CD14-positive monocyte (primary cell): Measurements from ENCODE around the gene MRPL32. TPM values are rescaled to one million over a fixed set of nuclear protein-coding genes. Genes with fewer than 3 reads are reported as not detected.

ENCODE experiments used
- DNase-seq, 3 donors: peaks; one replicate each; pipeline ENCODE4 v3.0.0-alpha.2; 2011 to 2022
- H2AFZ ChIP-seq: 2 replicates; pipeline ENCODE4 v1.6.0; 2012; ENCODE audit warnings: mild to moderate bottlenecking, low read depth, low read length, inconsistent platforms; ENCODE audit not compliant: insufficient read depth, poor library complexity, severe bottlenecking
- H3K27ac ChIP-seq, 2 donors: 1 replicate in 1 of 2; 2 replicates in 1 of 2; pipeline ENCODE4 v1.5.1; 2012 to 2013; ENCODE audit warnings: low read length in 2 of 2, control low read depth in 1 of 2, inconsistent platforms in 1 of 2, low read depth in 1 of 2, mild to moderate bottlenecking in 1 of 2
- H3K27me3 ChIP-seq, 2 donors: one replicate each; pipeline versions ENCODE4 v1.6.0 to v1.6.1; 2011 to 2013; ENCODE audit warnings: low read length in 2 of 2; ENCODE audit not compliant: control insufficient read depth in 2 of 2, insufficient read depth in 2 of 2
- H3K36me3 ChIP-seq, 2 donors: replicated peaks in 1 of 2; 1 replicate in 1 of 2; 2 replicates in 1 of 2; pipeline versions ENCODE4 v1.5.1 to v1.6.1; 2012 to 2013; ENCODE audit warnings: low read length in 2 of 2, control low read depth in 1 of 2, inconsistent platforms in 1 of 2, mild to moderate bottlenecking in 1 of 2; ENCODE audit not compliant: insufficient read depth in 2 of 2, control insufficient read depth in 1 of 2
- H3K4me1 ChIP-seq, 2 donors: 1 replicate in 1 of 2; 2 replicates in 1 of 2; pipeline versions ENCODE4 v1.5.1 to v1.6.1; 2012 to 2013; ENCODE audit warnings: low read length in 2 of 2, control low read depth in 1 of 2, inconsistent platforms in 1 of 2, mild to moderate bottlenecking in 1 of 2, moderate library complexity in 1 of 2; ENCODE audit not compliant: insufficient read depth in 2 of 2, control insufficient read depth in 1 of 2
- H3K4me2 ChIP-seq: replicated peaks from 2 replicates; pipeline ENCODE3; 2012; ENCODE audit warnings: low read length, moderate library complexity, mild to moderate bottlenecking; ENCODE audit not compliant: poor library complexity, severe bottlenecking; ENCODE audit errors: extremely low read depth
- H3K4me3 ChIP-seq, 3 experiments: fragments of 200-600 bp in 1 of 3; sonication (generic) in 1 of 3; replicated peaks in 1 of 3; 1 replicate in 2 of 3; 2 replicates in 1 of 3; pipeline ENCODE4 v1.5.1; 2011 to 2013; ENCODE audit warnings: low read length in 3 of 3, mild to moderate bottlenecking in 3 of 3, control low read depth in 2 of 3, low read depth in 2 of 3, inconsistent platforms in 1 of 3, moderate library complexity in 1 of 3
- H3K79me2 ChIP-seq: 2 replicates; pipeline ENCODE4 v1.6.0; 2012; ENCODE audit warnings: mild to moderate bottlenecking, control low read depth, inconsistent platforms, low read length, moderate library complexity; ENCODE audit not compliant: insufficient read depth
- H3K9ac ChIP-seq: 2 replicates; pipeline ENCODE4 v1.6.0; 2017; ENCODE audit warnings: low read length, mild to moderate bottlenecking; ENCODE audit not compliant: insufficient read depth, poor library complexity, severe bottlenecking
- H3K9me3 ChIP-seq, 2 donors: replicated peaks in 1 of 2; 1 replicate in 1 of 2; 2 replicates in 1 of 2; pipeline versions ENCODE4 v1.5.1 to v1.6.1; 2012 to 2013; ENCODE audit warnings: low read length in 2 of 2, control low read depth in 1 of 2; ENCODE audit not compliant: control insufficient read depth in 1 of 2, insufficient read depth in 1 of 2
- H4K20me1 ChIP-seq: 2 replicates; pipeline ENCODE4 v1.6.0; 2012; ENCODE audit warnings: mild to moderate bottlenecking, low read length, control low read depth, moderate library complexity; ENCODE audit not compliant: insufficient read depth
- H3K27ac Mint-ChIP-seq, 7 donors: one replicate each; pipeline ENCODE4 v1.8.0; 2020; ENCODE audit warnings: mild to moderate bottlenecking in 7 of 7, mixed read lengths in 7 of 7, moderate library complexity in 6 of 7, inconsistent platforms in 2 of 7
- H3K27me3 Mint-ChIP-seq, 3 donors: one replicate each; pipeline ENCODE4 v1.8.0; 2021 to 2022; ENCODE audit warnings: low read depth in 3 of 3, mild to moderate bottlenecking in 3 of 3, mixed read lengths in 3 of 3, moderate library complexity in 3 of 3, inconsistent platforms in 1 of 3
- H3K36me3 Mint-ChIP-seq, 2 donors: one replicate each; pipeline ENCODE4 v1.8.0; 2020; ENCODE audit warnings: mixed read lengths in 2 of 2, inconsistent platforms in 1 of 2, mild to moderate bottlenecking in 1 of 2
- H3K4me1 Mint-ChIP-seq: one replicate; pipeline ENCODE4 v1.8.0; 2020; ENCODE audit warnings: mild to moderate bottlenecking, mixed read lengths
- H3K4me3 Mint-ChIP-seq, 2 donors: one replicate each; pipeline ENCODE4 v1.8.0; 2020; ENCODE audit warnings: mild to moderate bottlenecking in 2 of 2, mixed read lengths in 2 of 2, moderate library complexity in 1 of 2
- H3K9me3 Mint-ChIP-seq, 7 donors: one replicate each; pipeline ENCODE4 v1.8.0; 2020 to 2022; ENCODE audit warnings: mixed read lengths in 7 of 7, mild to moderate bottlenecking in 6 of 7, moderate library complexity in 6 of 7, inconsistent platforms in 2 of 7
- WGBS: methylation state at CpG from one replicate; pipeline ENCODE4 v1.1.5; 2013; ENCODE audit warnings: missing lambda C conversion rate; ENCODE audit not compliant: insufficient coverage; 5-methylcytosine and 5-hydroxymethylcytosine counted together
- intact Hi-C, 2 donors: fragments of 100-400 bp; cut with micrococcal nuclease; formaldehyde crosslinking; loops; one replicate each; pipeline versions ENCODE4 v1.15.0 to v1.15.1; 2023
- polyA plus RNA-seq, 3 donors: library from polyadenylated mRNA; depleted of rRNA in 1 of 3; unstranded in 2 of 3; stranded (reverse) in 1 of 3; fragments of 300-500 nt in 2 of 3; fragments of >200 nt in 1 of 3; fragmentation: Illumina TruSeq in 2 of 3; gene quantifications; 1 replicate in 2 of 3; 2 replicates in 1 of 3; pipeline ENCODE4 v1.2.3, GENCODE V29; 2012 to 2021
- TF ChIP-seq, protein P1 (sequence below): fragments of 200-600 bp; IDR thresholded peaks from one replicate; pipeline ENCODE4 v1.8.0; 2022; ENCODE audit warnings: antibody characterized with exemption, mild to moderate bottlenecking

MRPL32 gene
- polyA plus RNA-seq, 3 donors: 23.4 to 49.6 (median 39.5) TPM

- H4K20me1 ChIP-seq: no peaks in the 10 kb centered on the region
- H3K27ac ChIP-seq: no peak overlapping the region
- no peaks in the 10 kb centered on the region for H3K36me3 ChIP-seq
- H3K4me1 ChIP-seq: no peaks in the 10 kb centered on the region
- H3K4me3 Mint-ChIP-seq: no peak overlapping the region
- peaks cover 4 to 12% (median 10%) of the 10 kb centered on the region in 7 donors for H3K9me3 Mint-ChIP-seq
- no peaks in the 10 kb centered on the region for H3K4me1 Mint-ChIP-seq
- intact Hi-C loops: no loop called here
- no peak for DNase-seq
- H3K4me3 ChIP-seq: no peak overlapping the region
- H3K9ac ChIP-seq: no peak overlapping the region
- H3K27me3 Mint-ChIP-seq: peaks cover 0 to 4% (median 2%) of the 10 kb centered on the region in 3 donors
- TF ChIP-seq, protein P1, sequence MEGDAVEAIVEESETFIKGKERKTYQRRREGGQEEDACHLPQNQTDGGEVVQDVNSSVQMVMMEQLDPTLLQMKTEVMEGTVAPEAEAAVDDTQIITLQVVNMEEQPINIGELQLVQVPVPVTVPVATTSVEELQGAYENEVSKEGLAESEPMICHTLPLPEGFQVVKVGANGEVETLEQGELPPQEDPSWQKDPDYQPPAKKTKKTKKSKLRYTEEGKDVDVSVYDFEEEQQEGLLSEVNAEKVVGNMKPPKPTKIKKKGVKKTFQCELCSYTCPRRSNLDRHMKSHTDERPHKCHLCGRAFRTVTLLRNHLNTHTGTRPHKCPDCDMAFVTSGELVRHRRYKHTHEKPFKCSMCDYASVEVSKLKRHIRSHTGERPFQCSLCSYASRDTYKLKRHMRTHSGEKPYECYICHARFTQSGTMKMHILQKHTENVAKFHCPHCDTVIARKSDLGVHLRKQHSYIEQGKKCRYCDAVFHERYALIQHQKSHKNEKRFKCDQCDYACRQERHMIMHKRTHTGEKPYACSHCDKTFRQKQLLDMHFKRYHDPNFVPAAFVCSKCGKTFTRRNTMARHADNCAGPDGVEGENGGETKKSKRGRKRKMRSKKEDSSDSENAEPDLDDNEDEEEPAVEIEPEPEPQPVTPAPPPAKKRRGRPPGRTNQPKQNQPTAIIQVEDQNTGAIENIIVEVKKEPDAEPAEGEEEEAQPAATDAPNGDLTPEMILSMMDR: no peak
- no peaks in the 10 kb centered on the region for H3K9me3 ChIP-seq
- H3K4me2 ChIP-seq: no peak overlapping the region
- H2AFZ ChIP-seq: no peak overlapping the region
- H3K36me3 Mint-ChIP-seq: no peaks in the 10 kb centered on the region
- no peaks in the 10 kb centered on the region for H3K79me2 ChIP-seq
- whole genome bisulfite sequencing: 89% methylated on average over 1 of the region's 1 CpG
- no peaks in the 10 kb centered on the region for H3K27me3 ChIP-seq
- H3K27ac Mint-ChIP-seq: no peak overlapping the region
Measured at GRCh38 chr7:42981601-42982000, 49.4 kb downstream of the MRPL32 start.

- no peak overlapping the region for H3K4me3 ChIP-seq
- no peak overlapping the region for H3K9ac ChIP-seq
- no peak for DNase-seq
- Mint-ChIP-seq H3K27me3 (peaks cover 0 to 2% (median 2%) of the 10 kb centered on the region in 3 donors), H3K9me3 (peaks cover 0 to 13% (median 9%) of the 10 kb centered on the region in 7 donors), H3K36me3 (no peaks in the 10 kb centered on the region), H3K27ac (no peak overlapping the region), H3K4me1 (no peaks in the 10 kb centered on the region), H3K4me3 (no peak overlapping the region)
- H3K27ac ChIP-seq: no peak overlapping the region
- H4K20me1 ChIP-seq: no peaks in the 10 kb centered on the region
- H3K27me3 ChIP-seq: no peaks in the 10 kb centered on the region
- no CpG with 5 or more reads among the region's 3 CpGs for whole genome bisulfite sequencing
- no peaks in the 10 kb centered on the region for H3K36me3 ChIP-seq
- intact Hi-C loops: no loop called here
- no peak overlapping the region for H3K4me2 ChIP-seq
- no peak overlapping the region for H2AFZ ChIP-seq
- TF ChIP-seq, protein P1: no peak
- H3K4me1 ChIP-seq: no peaks in the 10 kb centered on the region
- no peaks in the 10 kb centered on the region for H3K79me2 ChIP-seq
- no peaks in the 10 kb centered on the region for H3K9me3 ChIP-seq
Measured at GRCh38 chr7:42982604-42983115, 50.5 kb downstream of the MRPL32 start.
